ENCODE measurements around the gene FKBP3.

DNA sequence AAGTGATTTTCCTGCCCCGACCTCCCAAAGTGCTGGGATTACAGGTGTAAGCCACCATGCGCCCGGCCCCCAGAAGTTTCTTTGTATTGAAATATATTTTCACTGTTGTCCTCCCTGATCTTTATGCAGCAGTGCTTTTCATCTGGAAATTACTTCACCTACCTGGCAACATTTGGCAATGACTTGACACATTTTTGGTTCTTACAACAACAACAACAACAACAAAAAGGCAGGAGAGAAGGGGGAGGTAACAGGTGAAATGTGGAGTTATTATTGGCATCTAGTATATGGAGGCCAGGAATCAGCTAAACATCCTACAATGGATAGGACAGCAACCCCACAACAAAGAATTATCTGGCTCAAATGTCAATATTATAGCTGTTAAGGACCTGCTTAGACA is 15.3 kb upstream of the FKBP3 start:
- TF ChIP-seq, protein P1, sequence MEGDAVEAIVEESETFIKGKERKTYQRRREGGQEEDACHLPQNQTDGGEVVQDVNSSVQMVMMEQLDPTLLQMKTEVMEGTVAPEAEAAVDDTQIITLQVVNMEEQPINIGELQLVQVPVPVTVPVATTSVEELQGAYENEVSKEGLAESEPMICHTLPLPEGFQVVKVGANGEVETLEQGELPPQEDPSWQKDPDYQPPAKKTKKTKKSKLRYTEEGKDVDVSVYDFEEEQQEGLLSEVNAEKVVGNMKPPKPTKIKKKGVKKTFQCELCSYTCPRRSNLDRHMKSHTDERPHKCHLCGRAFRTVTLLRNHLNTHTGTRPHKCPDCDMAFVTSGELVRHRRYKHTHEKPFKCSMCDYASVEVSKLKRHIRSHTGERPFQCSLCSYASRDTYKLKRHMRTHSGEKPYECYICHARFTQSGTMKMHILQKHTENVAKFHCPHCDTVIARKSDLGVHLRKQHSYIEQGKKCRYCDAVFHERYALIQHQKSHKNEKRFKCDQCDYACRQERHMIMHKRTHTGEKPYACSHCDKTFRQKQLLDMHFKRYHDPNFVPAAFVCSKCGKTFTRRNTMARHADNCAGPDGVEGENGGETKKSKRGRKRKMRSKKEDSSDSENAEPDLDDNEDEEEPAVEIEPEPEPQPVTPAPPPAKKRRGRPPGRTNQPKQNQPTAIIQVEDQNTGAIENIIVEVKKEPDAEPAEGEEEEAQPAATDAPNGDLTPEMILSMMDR (conservative IDR thresholded peaks at IDR 0.05; ENCODE audit: low read depth, low read length) = no peak
- TF ChIP-seq POLR2A (IDR thresholded peaks at IDR 0.05; ENCODE audit: low read depth, low read length) (no peak), SMC3 (IDR thresholded peaks at IDR 0.05; ENCODE audit: low read depth, low read length) (no peak), RAD21 (IDR thresholded peaks at IDR 0.05; ENCODE audit: low read length) (no peak), MAFK (IDR thresholded peaks at IDR 0.05; ENCODE audit: low read depth, low read length) (no peak), FOS (IDR thresholded peaks at IDR 0.05; ENCODE audit: low read depth, low read length) (no peak), RCOR1 (IDR thresholded peaks at IDR 0.05; ENCODE audit: insufficient replicate concordance, low read length) (no peak), RFX5 (IDR thresholded peaks at IDR 0.05; ENCODE audit: low read depth, low read length) (no peak), CEBPB (IDR thresholded peaks at IDR 0.05; ENCODE audit: low read depth, low read length) (no peak), NFE2L2 (IDR thresholded peaks at IDR 0.05; ENCODE audit: low read depth, low read length) (peak; percentile 40; the same call in 1 of the 2 replicates), CHD1 (IDR thresholded peaks at IDR 0.05; ENCODE audit: low read depth, low read length) (no peak), MXI1 (IDR thresholded peaks at IDR 0.05; ENCODE audit: borderline replicate concordance, low read depth, low read length) (no peak)
- TF ChIP-seq, protein P2, sequence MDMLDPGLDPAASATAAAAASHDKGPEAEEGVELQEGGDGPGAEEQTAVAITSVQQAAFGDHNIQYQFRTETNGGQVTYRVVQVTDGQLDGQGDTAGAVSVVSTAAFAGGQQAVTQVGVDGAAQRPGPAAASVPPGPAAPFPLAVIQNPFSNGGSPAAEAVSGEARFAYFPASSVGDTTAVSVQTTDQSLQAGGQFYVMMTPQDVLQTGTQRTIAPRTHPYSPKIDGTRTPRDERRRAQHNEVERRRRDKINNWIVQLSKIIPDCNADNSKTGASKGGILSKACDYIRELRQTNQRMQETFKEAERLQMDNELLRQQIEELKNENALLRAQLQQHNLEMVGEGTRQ (IDR thresholded peaks at IDR 0.05; ENCODE audit: low read depth, low read length) = no peak
- TF ChIP-seq, protein P3, sequence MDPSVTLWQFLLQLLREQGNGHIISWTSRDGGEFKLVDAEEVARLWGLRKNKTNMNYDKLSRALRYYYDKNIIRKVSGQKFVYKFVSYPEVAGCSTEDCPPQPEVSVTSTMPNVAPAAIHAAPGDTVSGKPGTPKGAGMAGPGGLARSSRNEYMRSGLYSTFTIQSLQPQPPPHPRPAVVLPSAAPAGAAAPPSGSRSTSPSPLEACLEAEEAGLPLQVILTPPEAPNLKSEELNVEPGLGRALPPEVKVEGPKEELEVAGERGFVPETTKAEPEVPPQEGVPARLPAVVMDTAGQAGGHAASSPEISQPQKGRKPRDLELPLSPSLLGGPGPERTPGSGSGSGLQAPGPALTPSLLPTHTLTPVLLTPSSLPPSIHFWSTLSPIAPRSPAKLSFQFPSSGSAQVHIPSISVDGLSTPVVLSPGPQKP (IDR thresholded peaks at IDR 0.05; ENCODE audit: borderline replicate concordance, low read depth, low read length) = no peak
